CD4-positive, alpha-beta T cell treated with Interleukin-4 for 4 hours (primary cell): ENCODE data around the gene RPE.

Experiments used
- DNase-seq: peaks from one replicate; pipeline ENCODE4 v3.0.0-alpha.2; 2020

The RPE gene

DNA sequence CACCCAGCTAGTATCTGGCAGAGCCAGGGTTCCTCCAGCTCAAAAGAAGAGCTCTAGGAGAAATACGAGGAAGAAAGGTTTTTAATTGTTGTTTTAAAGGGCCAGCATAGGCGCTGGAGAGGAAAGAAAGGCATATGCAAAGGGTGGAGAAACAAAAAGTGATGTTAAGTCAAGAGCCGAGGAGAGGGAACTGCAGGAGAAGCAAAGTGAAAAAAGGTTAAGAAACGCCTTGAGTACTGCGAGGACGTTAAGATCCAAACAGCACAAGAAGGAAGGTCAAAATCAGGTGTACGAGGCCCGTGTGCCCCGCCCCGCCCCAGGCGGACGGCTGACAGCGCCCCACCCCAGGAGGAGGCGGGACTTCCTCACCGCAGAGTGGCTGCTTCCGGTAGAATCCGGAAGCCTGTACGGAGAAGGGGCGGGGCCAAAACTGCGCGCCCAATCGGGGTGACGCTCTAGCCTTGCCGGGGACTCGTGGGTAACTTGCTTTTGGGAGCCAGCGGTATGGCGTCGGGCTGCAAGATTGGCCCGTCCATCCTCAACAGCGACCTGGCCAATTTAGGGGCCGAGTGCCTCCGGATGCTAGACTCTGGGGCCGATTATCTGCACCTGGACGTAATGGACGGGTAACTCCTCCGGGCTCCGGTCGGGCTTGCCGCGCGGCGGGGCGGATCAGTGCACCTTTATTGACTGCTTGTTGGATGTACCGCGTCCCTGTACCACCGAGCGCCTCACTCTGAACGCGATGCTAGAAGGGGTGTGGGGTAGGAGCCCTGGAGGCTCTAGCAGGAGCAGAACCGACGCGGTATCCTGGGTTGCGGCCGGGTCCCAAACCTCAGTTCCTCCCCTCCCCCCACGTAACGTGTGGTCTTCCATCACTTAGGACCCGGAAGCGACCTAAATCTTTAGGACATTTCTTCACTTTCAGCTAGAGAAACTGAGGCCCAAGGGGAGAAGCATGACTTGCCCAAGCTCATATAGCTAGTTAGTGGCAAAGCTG, at the start of gene RPE:
Gene RPE, plus strand, starts transcription at position 481 of the 1,000 bp plus-strand sequence. Its CDS starts 24 bp downstream, at position 505.
- DNase-seq = peak; percentile 95

DNA sequence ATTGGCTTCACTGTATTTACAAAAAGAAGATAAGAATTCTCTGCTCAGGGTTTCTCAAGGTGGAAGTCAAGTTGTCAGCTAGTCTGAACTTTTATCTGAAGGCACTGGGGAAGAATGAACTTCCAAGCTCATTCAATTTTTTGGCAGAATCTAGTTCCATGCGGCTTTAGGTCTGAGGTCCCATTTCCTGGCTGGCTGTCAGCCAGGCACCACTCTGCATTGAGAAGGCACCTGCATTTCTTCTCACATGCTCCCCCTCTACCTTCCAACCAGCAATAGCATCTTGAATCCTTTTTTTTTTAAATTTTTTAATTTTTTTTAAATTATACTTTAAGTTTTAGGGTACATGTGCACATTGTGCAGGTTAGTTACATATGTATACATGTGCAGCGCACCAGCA, 46.2 kb upstream of the RPE start:
- no peak for DNase-seq

GRCh38 chr2:209958016-209958415, 44.4 kb upstream of the RPE start:
- no peak for DNase-seq

DNA sequence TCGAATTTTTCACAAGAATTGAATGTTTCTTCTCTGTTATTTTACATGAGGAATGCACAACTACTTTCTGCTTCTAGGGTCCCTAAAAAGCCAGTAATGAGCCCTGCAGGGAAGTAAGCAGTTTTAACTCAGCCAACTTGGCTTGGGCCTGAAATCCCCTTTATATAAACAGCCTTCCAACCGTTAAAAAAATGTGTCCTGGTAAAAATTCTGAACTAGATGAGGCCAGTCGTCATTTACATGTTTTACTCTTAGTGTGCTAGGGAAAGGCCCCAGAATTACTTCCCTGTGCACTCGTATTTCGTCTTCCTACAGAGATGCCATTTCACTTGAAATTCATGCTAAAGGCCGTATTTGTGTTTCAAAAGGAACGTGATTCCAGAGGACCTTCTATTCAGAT, 42.4 kb upstream of the RPE start:
- DNase-seq = no peak

DNA sequence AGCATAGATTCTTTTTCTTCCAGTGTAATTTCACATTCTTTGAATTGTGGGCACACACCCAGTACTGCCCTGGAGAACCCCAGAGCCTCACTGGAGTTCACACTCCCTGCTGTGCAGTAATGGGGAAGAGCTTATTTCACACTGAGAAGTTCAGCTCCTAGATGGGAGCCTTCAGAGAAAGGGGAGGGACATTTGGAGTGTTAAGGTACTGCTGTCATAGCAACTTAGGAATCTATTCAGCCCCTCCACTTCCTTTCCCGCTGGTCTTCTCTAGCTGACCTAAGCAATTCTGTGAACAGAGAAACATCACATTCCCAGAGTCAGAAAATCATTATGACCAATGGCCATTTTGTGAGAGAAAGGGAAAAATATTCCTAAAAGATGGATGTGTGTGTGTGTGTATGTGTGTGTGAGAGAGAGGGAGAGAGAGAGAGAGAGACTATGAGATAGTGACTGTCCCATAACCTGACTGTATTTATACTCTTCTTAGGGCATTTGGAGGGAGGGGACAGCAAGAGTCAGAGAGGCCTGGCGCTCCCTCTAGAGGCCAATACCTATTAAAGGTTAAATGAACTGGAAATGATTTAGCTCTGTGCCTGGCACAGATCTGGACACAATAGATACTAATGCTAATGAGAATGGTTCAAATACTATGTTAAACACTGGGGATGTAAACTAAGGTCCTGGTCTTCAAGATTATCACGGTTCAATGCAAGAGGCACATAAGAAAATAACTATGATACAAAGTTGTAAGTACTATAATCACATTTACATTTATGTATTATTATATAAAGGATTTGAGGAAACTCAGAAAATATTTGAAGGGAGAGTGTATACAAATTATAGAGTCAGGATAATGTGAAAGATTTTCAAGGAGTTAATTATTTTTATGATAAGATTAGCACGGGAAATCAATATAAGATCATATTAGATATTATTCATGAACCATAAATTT, 41.5 kb upstream of the RPE start:
- peak; percentile 45 for DNase-seq

GRCh38 chr2:209965723-209966122, 36.7 kb upstream of the RPE start:
- DNase-seq = no peak

GRCh38 chr2:209969692-209970091, 32.7 kb upstream of the RPE start:
- no peak for DNase-seq

GRCh38 chr2:209970271-209970670, 32.2 kb upstream of the RPE start:
- no peak for DNase-seq

DNA sequence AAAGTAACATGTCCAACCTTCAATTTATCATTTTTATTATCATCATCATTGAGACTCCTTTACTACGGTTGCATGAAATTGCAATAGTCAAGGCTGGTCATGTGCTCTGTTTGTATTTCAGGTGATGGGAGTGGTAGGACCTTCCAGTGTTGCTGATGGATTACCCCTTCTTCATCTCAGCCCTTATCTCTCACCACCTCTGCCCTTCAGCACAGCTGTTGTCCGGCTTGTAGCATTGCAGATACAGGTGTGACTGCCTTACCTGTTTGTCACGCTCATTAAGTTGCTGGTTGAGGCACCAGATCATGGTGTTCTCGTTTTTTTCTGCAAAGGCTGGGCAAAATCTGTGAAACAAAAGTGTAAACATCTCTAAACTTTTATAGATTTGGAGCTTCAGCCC, 31.7 kb upstream of the RPE start:
- DNase-seq = no peak

- no peak for DNase-seq
Measured at GRCh38 chr2:209973328-209973727, 29.1 kb upstream of the RPE start.

- DNase-seq = no peak
Measured at GRCh38 chr2:209974576-209974975, 27.9 kb upstream of the RPE start.

GRCh38 chr2:209976698-209977385, 25.6 kb upstream of the RPE start:
- no peak for DNase-seq

GRCh38 chr2:209977386-209978239, 24.8 kb upstream of the RPE start:
- DNase-seq = peak; percentile 53

- no peak for DNase-seq
Measured at GRCh38 chr2:209984291-209984690, 18.1 kb upstream of the RPE start.

DNA sequence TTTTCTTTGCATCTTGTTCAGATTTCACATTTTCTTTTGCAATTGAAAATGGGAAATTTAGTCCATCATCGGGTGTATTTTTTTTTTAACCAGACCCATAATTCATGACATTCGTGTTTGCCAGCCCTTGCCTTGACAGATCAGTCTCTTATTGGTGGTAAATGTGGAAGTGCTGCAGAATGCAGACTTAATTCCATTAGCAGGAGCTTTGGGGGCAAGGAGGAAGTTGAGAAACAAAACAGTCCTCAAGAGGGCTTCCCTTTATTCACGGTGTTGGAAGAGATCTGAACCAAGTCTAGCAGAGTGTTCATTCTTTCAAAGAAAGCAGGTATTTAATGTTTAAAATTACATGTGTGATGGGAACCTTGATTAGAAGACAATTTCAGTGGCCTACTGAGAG, 16.6 kb upstream of the RPE start:
- DNase-seq = no peak

DNA sequence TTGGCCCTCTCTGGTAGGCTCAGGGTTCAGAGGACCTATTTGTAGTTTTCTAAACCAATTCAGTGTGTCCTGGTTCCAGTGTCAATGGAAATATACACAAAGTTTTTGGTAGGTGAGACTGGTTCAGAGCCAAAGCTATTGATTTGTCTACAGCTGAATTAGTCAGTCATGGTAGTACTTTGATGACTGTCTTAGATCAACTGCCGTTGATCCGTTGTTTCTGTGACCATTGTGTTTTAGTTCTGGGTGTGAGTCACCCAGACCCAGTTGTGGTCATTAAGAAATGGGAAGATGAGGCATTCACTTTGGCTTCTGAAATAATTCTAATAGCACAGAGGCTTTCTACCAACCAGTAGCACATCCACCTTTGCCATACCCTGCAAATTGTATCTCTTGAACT, 16.0 kb upstream of the RPE start:
- no peak for DNase-seq

GRCh38 chr2:209988010-209988409, 14.4 kb upstream of the RPE start:
- DNase-seq = no peak

GRCh38 chr2:209990838-209991237, 11.6 kb upstream of the RPE start:
- no peak for DNase-seq

- DNase-seq = no peak
Measured at GRCh38 chr2:209993968-209994367, 8.5 kb upstream of the RPE start.

- no peak for DNase-seq
Measured at GRCh38 chr2:209998596-209998995, 3.8 kb upstream of the RPE start.

DNA sequence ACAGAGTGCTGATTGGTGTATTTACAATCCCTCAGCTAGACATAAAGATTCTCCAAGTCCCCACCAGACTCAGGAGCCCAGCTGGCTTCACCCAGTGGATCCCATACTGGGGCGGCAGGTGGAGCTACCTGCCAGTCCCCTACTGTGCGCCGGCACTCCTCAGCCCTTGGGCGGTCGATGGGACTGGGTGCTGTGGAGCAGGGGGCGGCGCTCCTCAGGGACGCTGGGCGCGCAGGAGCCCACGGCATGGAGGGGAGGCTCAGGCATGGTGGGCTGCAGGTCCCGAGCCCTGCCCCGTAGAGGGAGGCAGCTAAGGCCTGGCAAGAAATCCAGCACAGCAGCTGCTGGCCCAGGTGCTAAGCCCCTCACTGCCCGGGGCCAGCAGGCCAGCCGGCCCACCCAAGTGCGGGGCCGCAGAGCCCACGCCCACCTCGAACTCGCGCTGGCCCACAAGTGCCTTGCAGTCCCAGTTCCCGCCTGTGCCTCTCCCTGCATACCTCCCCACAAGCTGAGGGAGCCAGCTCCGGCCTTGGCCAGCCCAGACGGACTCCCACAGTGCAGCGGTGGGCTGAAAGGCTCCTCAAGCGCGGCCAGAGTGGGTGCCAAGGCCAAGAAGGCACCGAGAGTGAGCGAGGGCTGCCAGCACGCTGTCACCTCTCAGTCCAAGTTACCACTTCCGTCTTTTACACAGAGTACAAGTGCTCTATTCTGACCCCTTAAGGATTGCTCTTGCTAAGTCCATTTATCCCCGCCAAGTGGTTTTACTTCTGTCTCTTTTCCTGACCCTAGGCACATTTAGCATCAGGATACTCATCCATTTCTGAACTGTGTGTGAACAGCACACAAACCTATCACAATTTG, 1.7 kb upstream of the RPE start:
- DNase-seq = no peak
